K562 (cell line): ENCODE results near the gene FREM3. TPM values are rescaled to one million over a fixed set of nuclear protein-coding genes. Genes with fewer than 3 reads are reported as not detected.

ENCODE experiments used
- ATAC-seq: fragments of 200-7000 bp; cut with Tn5 transposase; 3 replicates; pipeline ENCODE4 v1.9.1; 2020; ENCODE audit warnings: moderate library complexity
- BruUV-seq: library from RNA; stranded (reverse); fragments of 400-500 nt; replicated peaks from 2 replicates; lab custom pipeline; 2021; lab: Mats Ljungman, UMichigan
- CTCF ChIA-PET: fragments of 300-600 bp; formaldehyde crosslinking; extraction: SDS; loops from one replicate; lab custom pipeline; 2021; ENCODE audit warnings: low intra/inter-chr PET ratio; lab: Yijun Ruan, JAX
- POLR2A ChIA-PET: fragments of 300-600, 350-650 bp; sonication (Branson Sonifier 250); formaldehyde crosslinking; extraction: SDS; loops from one replicate; lab custom pipeline; 2021; ENCODE audit warnings: antibody characterized with exemption, inconsistent platforms; lab: Yijun Ruan, JAX
- DNase-seq, 4 experiments: peaks; one replicate each; pipeline versions ENCODE4 v3.0.0 to v3.0.0-alpha.2; 2011 to 2018; ENCODE audit warnings: low spot score in 3 of 4, mixed read lengths in 3 of 4; ENCODE audit errors: extremely low read depth in 1 of 4
- FAIRE-seq: peaks from 2 replicates; lab custom pipeline; 2011; peaks lifted over from hg19 to GRCh38; lab: Jason Lieb, UNC
- H2AFZ ChIP-seq: 2 replicates; pipeline ENCODE4 v1.6.0; 2011; ENCODE audit warnings: low read depth, low read length, control low read depth, inconsistent platforms
- H3K27ac ChIP-seq: fragments of 200-600 bp; 3 replicates; pipeline ENCODE4 v1.8.0; 2011; ENCODE audit warnings: low read depth, mild to moderate bottlenecking, control low read depth, inconsistent platforms, low read length, moderate library complexity, mixed read lengths; ENCODE audit errors: extremely low read depth
- H3K27me3 ChIP-seq, 2 experiments: fragments of 300-600 bp in 1 of 2; 2 replicates in 1 of 2; 3 replicates in 1 of 2; pipeline versions ENCODE4 v1.6.0 to v1.8.0; 2011; ENCODE audit warnings: inconsistent platforms in 2 of 2, low read length in 2 of 2, mild to moderate bottlenecking in 1 of 2, mixed read lengths in 1 of 2, moderate library complexity in 1 of 2; ENCODE audit not compliant: control insufficient read depth in 2 of 2, insufficient read depth in 2 of 2
- H3K36me3 ChIP-seq: fragments of 300-600 bp; 3 replicates; pipeline ENCODE4 v1.8.0; 2011; ENCODE audit warnings: mild to moderate bottlenecking, low read length, inconsistent platforms; ENCODE audit not compliant: control insufficient read depth, insufficient read depth
- H3K4me1 ChIP-seq, 2 experiments: fragments of 200-600 bp in 1 of 2; replicated peaks in 1 of 2; 2 replicates in 1 of 2; 3 replicates in 1 of 2; pipeline versions ENCODE4 v1.5.1 to v1.8.0; 2011; ENCODE audit warnings: inconsistent platforms in 2 of 2, low read length in 2 of 2, mild to moderate bottlenecking in 1 of 2, mixed read lengths in 1 of 2, moderate library complexity in 1 of 2; ENCODE audit not compliant: control insufficient read depth in 2 of 2, insufficient read depth in 2 of 2
- H3K4me2 ChIP-seq: 2 replicates; pipeline ENCODE4 v1.6.1; 2011; ENCODE audit warnings: low read length, control low read depth, inconsistent platforms, mixed read lengths; ENCODE audit not compliant: insufficient read depth
- H3K4me3 ChIP-seq: fragments of 200-600 bp; sonication (generic), shearing (Covaris generic); 2 replicates; pipeline ENCODE4 v1.5.1; 2016; ENCODE audit warnings: control low read depth, inconsistent platforms
- H3K79me2 ChIP-seq: fragments of 200-600 bp; 3 replicates; pipeline ENCODE4 v1.8.0; 2011; ENCODE audit warnings: low read length, inconsistent platforms; ENCODE audit not compliant: control insufficient read depth, insufficient read depth
- H3K9ac ChIP-seq, 2 experiments: 2 replicates each; pipeline versions ENCODE4 v1.6.0 to v1.6.1; 2011; ENCODE audit warnings: low read depth in 2 of 2, low read length in 2 of 2, control low read depth in 1 of 2, inconsistent platforms in 1 of 2, mild to moderate bottlenecking in 1 of 2, mixed read lengths in 1 of 2; ENCODE audit not compliant: insufficient read depth in 1 of 2
- H3K9me1 ChIP-seq: one replicate; pipeline ENCODE4 v1.6.0; 2011; ENCODE audit warnings: inconsistent platforms, mild to moderate bottlenecking, low read length, moderate library complexity; ENCODE audit not compliant: control insufficient read depth, insufficient read depth
- H3K9me3 ChIP-seq: replicated peaks from 2 replicates; pipeline ENCODE4 v1.5.1; 2011; ENCODE audit warnings: low read depth, low read length, inconsistent platforms; ENCODE audit not compliant: control insufficient read depth, insufficient read depth
- H4K20me1 ChIP-seq: replicated peaks from 2 replicates; pipeline ENCODE4 v1.6.1; 2011; ENCODE audit warnings: low read length, inconsistent platforms, mixed read lengths; ENCODE audit not compliant: control insufficient read depth, insufficient read depth
- CGGBP1 ChIP-seq: fragments of 250-450 bp; sonication (Bioruptor Pico); IDR thresholded peaks from 2 replicates; pipeline ENCODE4 v1.9.0; 2021; ENCODE audit warnings: mild to moderate bottlenecking
- FOSL1 ChIP-seq: fragments of 200-800 bp; sonication (Bioruptor generic); conservative IDR thresholded peaks from 2 replicates; pipeline ENCODE4 v1.6.1; 2016; ENCODE audit warnings: missing genetic modification characterization, missing compliant biosample characterization
- GABPB2 ChIP-seq: fragments of 250-450 bp; sonication (Bioruptor Pico); conservative IDR thresholded peaks from 2 replicates; pipeline ENCODE4 v1.5.1; 2021; ENCODE audit warnings: mild to moderate bottlenecking
- GTF2E2 ChIP-seq: fragments of 200-800 bp; sonication (Bioruptor generic); IDR thresholded peaks from 2 replicates; pipeline ENCODE4 v1.6.1; 2016; ENCODE audit warnings: missing genetic modification characterization, missing compliant biosample characterization
- HMG20A ChIP-seq: fragments of 450-650 bp; formaldehyde crosslinking; conservative IDR thresholded peaks from 2 replicates; pipeline ENCODE4 v1.4.0; 2020; ENCODE audit warnings: mild to moderate bottlenecking, mixed read lengths
- KAT8 ChIP-seq: fragments of 450-650 bp; IDR thresholded peaks from 2 replicates; pipeline ENCODE4 v1.6.1; 2016; ENCODE audit warnings: low read depth, mild to moderate bottlenecking
- KLF6 ChIP-seq: fragments of 250-450 bp; sonication (Bioruptor Pico); IDR thresholded peaks from 2 replicates; pipeline ENCODE4 v1.4.0; 2020; ENCODE audit warnings: mild to moderate bottlenecking, moderate library complexity, borderline replicate concordance
- RFX1 ChIP-seq: fragments of 450-650 bp; IDR thresholded peaks from 2 replicates; pipeline ENCODE4 v1.6.1; 2016; ENCODE audit warnings: mild to moderate bottlenecking, moderate library complexity
- SAFB2 ChIP-seq: fragments of 200-400 bp; formaldehyde crosslinking; IDR thresholded peaks from 2 replicates; pipeline ENCODE4 v1.6.1; 2018; ENCODE audit warnings: borderline replicate concordance, low read length, low read depth, moderate library complexity; ENCODE audit not compliant: severe bottlenecking
- SREBF2 ChIP-seq: sonication (generic); formaldehyde crosslinking; IDR thresholded peaks from 2 replicates; pipeline ENCODE4 v1.4.0; 2020; ENCODE audit warnings: mild to moderate bottlenecking, missing genetic modification reagents
- U2AF1 ChIP-seq: fragments of 200-400 bp; formaldehyde crosslinking; optimal IDR thresholded peaks from 2 replicates; pipeline ENCODE3; 2017; ENCODE audit warnings: mild to moderate bottlenecking, low read depth, low read length, moderate library complexity
- ZKSCAN1 ChIP-seq: fragments of 150-350 bp; IDR thresholded peaks from 2 replicates; pipeline ENCODE4 v1.6.1; 2016; ENCODE audit warnings: low read depth, low read length
- ZNF184 ChIP-seq: sonication (generic); formaldehyde crosslinking; IDR thresholded peaks from 2 replicates; pipeline ENCODE4 v1.5.0; 2020; ENCODE audit warnings: missing genetic modification reagents
- ZNF282 ChIP-seq: sonication (generic); formaldehyde crosslinking; IDR thresholded peaks from 2 replicates; pipeline ENCODE4 v1.8.1; 2023; ENCODE audit warnings: missing genetic modification reagents
- ZNF445 ChIP-seq: fragments of 250-450 bp; sonication (Bioruptor Pico); IDR thresholded peaks from 2 replicates; pipeline ENCODE4 v1.4.0; 2020; ENCODE audit warnings: low read depth, mild to moderate bottlenecking, moderate library complexity
- ZNF830 ChIP-seq: fragments of 250-450 bp; sonication (Bioruptor Pico); IDR thresholded peaks from 2 replicates; pipeline ENCODE4 v1.5.0; 2021; ENCODE audit warnings: mild to moderate bottlenecking
- WGBS: fragments of 100-300 bp; shearing (Covaris generic); methylation state at CpG from one replicate; pipeline ENCODE4 v1.1.6; 2016; ENCODE audit warnings: low coverage, mixed read lengths; ENCODE audit not compliant: insufficient coverage; ENCODE audit errors: missing lambda C conversion rate; 5-methylcytosine and 5-hydroxymethylcytosine counted together
- in situ Hi-C: fragments of 300-500 bp; cut with MboI; formaldehyde crosslinking; loops from 4 replicates; pipeline ENCODE4 v1.15.0; 2018; ENCODE audit warnings: inconsistent platforms, mixed read lengths
- intact Hi-C: fragments of 100-400 bp; cut with micrococcal nuclease; formaldehyde crosslinking; loops from 2 replicates; pipeline ENCODE4 v1.14.2; 2022
- polyA plus RNA-seq, 8 experiments: library from polyadenylated mRNA; depleted of rRNA in 4 of 8; stranded (reverse) in 5 of 8; unstranded in 3 of 8; fragments of >200 nt; fragmentation: Nextera tagmentation in 2 of 8; fragmentation: Illumina TruSeq in 1 of 8; extraction: Ambion mirVana in 2 of 8; extraction: Trizol in 1 of 8; gene quantifications; 2 replicates each; pipeline versions ENCODE4 v1.2.1 to v1.2.3, GENCODE V29; 2011 to 2014; ENCODE audit warnings: inconsistent platforms in 1 of 8, missing spikeins in 1 of 8
- total RNA-seq, 7 experiments: library from RNA; depleted of rRNA in 6 of 7; stranded (reverse); fragments of >200 nt in 6 of 7; fragmentation: Illumina TruSeq in 2 of 7; extraction: Trizol in 2 of 7; gene quantifications; 2 replicates each; pipeline versions ENCODE4 v1.2.1 to v1.2.3, GENCODE V29; 2011 to 2021; ENCODE audit warnings: low replicate concordance in 1 of 7

Gene FREM3
- total and polyA plus RNA-seq, 9 of the 15 experiments (the other 6 are each of a cell fraction or from before 2014, with no cell fraction given) = not detected

- peaks cover under 1% of the 10 kb centered on the region; the same call in 1 of the 3 replicates for H3K36me3 ChIP-seq
- no peaks in the 10 kb centered on the region for H3K79me2 ChIP-seq
- no peak overlapping the region for H3K4me2 ChIP-seq
- H3K27ac ChIP-seq = no peak overlapping the region
- intact Hi-C loops (no loop called here), in situ Hi-C loops (no loop called here)
- H3K9me1 ChIP-seq = no peaks in the 10 kb centered on the region
- DNase-seq (no peak), FAIRE-seq (no peak), ATAC-seq (no peak)
- ChIA-PET CTCF (no interaction called here), POLR2A (no interaction called here)
- no peak overlapping the region for H3K9ac ChIP-seq
- no peak overlapping the region for H2AFZ ChIP-seq
- no peaks in the 10 kb centered on the region for H4K20me1 ChIP-seq
- WGBS = 68% methylated on average over 12 of the region's 17 CpGs
- H3K27me3 ChIP-seq = no peaks in the 10 kb centered on the region
- H3K9me3 ChIP-seq = no peaks in the 10 kb centered on the region
- BruUV-seq = no TSS peak
- no peak overlapping the region for H3K4me3 ChIP-seq
- H3K4me1 ChIP-seq = no peaks in the 10 kb centered on the region
- no peak for TF ChIP-seq RFX1
- TF ChIP-seq GTF2E2 (tag) = no peak
- no peak for TF ChIP-seq SREBF2 (CRISPR knock-in tag)
- TF ChIP-seq ZNF282 (CRISPR knock-in tag) = no peak
- no peak for TF ChIP-seq CGGBP1 (CRISPR knock-in tag)
- no peak for TF ChIP-seq HMG20A
- no peak for TF ChIP-seq ZKSCAN1
- no peak for TF ChIP-seq ZNF830 (CRISPR knock-in tag)
- TF ChIP-seq U2AF1 = no peak
- TF ChIP-seq GABPB2 (CRISPR knock-in tag) = no peak
- TF ChIP-seq KLF6 (CRISPR knock-in tag) = no peak
- no peak for TF ChIP-seq FOSL1 (tag)
- no peak for TF ChIP-seq KAT8
- no peak for TF ChIP-seq ZNF445 (CRISPR knock-in tag)
- no peak for TF ChIP-seq ZNF184 (CRISPR knock-in tag)
- no peak for TF ChIP-seq SAFB2
- TF ChIP-seq, all 486 proteins: peak for 0
Observed at GRCh38 chr4:143559757-143560147, 140.7 kb downstream of the FREM3 start.
